AG10803 (cell line): ENCODE data around the gene GZMM.

Source experiments
- DNase-seq: peaks from one replicate; pipeline ENCODE4 v3.0.0; 2010; ENCODE audit warnings: low read depth
- H3K4me3 ChIP-seq: 2 replicates; pipeline ENCODE4 v1.5.1; 2011; ENCODE audit warnings: mild to moderate bottlenecking, low read length, control low read depth
- TF ChIP-seq, protein P1 (sequence below): conservative IDR thresholded peaks from 2 replicates; pipeline ENCODE4 v1.5.1; 2011; ENCODE audit warnings: mild to moderate bottlenecking, low read length, control low read depth, inconsistent platforms

The GZMM gene

GRCh38 chr19:497491-497868, 46.4 kb upstream of the GZMM start:
- TF ChIP-seq, protein P1, sequence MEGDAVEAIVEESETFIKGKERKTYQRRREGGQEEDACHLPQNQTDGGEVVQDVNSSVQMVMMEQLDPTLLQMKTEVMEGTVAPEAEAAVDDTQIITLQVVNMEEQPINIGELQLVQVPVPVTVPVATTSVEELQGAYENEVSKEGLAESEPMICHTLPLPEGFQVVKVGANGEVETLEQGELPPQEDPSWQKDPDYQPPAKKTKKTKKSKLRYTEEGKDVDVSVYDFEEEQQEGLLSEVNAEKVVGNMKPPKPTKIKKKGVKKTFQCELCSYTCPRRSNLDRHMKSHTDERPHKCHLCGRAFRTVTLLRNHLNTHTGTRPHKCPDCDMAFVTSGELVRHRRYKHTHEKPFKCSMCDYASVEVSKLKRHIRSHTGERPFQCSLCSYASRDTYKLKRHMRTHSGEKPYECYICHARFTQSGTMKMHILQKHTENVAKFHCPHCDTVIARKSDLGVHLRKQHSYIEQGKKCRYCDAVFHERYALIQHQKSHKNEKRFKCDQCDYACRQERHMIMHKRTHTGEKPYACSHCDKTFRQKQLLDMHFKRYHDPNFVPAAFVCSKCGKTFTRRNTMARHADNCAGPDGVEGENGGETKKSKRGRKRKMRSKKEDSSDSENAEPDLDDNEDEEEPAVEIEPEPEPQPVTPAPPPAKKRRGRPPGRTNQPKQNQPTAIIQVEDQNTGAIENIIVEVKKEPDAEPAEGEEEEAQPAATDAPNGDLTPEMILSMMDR = no peak
- no peak overlapping the region for H3K4me3 ChIP-seq
- no peak for DNase-seq

DNA sequence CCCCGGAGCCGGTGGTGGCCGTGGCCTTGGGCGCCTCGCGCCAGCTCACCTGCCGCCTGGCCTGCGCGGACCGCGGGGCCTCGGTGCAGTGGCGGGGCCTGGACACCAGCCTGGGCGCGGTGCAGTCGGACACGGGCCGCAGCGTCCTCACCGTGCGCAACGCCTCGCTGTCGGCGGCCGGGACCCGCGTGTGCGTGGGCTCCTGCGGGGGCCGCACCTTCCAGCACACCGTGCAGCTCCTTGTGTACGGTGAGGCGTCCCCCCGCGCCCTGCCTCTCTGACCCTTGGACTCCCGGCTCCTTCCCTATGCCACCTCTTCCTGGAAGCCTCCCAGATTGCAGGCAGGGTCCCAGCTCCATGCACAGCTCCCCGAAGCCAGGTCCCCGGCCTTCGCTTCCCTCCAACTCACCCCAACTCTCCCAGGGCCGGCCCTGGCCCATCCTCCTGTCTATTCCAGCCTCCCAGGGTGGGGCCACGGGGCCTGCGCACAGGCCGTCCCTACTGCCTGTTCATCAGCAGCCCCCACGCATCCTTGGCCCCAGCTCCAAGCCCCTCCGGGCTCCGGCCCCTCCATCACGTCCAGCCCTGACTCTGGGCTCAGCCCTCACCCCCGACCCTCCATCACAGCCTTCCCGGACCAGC, 45.9 kb upstream of the GZMM start:
- no peak overlapping the region for H3K4me3 ChIP-seq
- TF ChIP-seq, protein P1 = no peak
- no peak for DNase-seq

DNA sequence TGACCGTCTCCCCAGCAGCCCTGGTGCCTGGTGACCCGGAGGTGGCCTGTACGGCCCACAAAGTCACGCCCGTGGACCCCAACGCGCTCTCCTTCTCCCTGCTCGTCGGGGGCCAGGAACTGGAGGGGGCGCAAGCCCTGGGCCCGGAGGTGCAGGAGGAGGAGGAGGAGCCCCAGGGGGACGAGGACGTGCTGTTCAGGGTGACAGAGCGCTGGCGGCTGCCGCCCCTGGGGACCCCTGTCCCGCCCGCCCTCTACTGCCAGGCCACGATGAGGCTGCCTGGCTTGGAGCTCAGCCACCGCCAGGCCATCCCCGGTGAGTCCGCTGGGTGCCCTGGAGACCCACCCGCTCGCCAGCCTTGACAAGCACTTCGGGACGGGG, 45.4 kb upstream of the GZMM start:
- no peak for DNase-seq
- TF ChIP-seq, protein P1 = no peak
- H3K4me3 ChIP-seq = no peak overlapping the region

- TF ChIP-seq, protein P1 = no peak
- DNase-seq = no peak
- no peak overlapping the region for H3K4me3 ChIP-seq
Observed at GRCh38 chr19:498977-499623, 44.8 kb upstream of the GZMM start.

- H3K4me3 ChIP-seq = no peak overlapping the region
- DNase-seq = no peak
- TF ChIP-seq, protein P1 = no peak
Observed at GRCh38 chr19:501646-502045, 42.2 kb upstream of the GZMM start.

DNA sequence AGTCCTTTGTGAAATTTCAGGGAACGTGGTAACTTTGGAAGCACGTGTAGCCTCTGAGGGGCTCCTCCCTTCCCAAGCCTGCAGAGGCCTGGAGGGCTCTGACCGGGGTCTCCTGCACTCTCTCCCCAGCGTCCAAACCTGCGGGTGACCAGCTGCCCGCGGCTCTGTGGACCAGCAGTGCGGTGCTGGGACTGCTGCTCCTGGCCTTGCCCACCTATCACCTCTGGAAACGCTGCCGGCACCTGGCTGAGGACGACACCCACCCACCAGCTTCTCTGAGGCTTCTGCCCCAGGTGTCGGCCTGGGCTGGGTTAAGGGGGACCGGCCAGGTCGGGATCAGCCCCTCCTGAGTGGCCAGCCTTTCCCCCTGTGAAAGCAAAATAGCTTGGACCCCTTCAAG, 39.2 kb upstream of the GZMM start:
- TF ChIP-seq, protein P1 = no peak
- no peak overlapping the region for H3K4me3 ChIP-seq
- no peak for DNase-seq
